ENCODE results near the gene HTD2.

The HTD2 gene

DNA sequence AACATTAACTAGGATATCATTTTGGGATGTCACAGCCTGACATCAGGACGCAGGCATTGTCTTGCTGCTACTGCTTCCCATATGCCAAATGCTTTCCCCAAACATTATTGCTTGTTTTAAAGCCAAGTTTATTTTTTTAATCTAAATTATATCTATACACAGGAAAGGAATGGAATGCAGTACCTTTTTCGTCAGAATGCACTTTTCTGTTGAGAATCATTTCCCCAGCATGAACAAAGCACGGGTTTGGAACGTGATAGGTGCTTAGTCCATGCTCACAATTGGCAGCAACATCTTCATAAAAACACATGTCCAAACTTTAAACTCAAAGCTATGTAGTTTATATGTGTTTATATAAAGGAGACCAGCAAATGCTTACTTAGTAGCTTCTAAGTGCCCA lies 52.5 kb downstream of the HTD2 start:
- DNase-seq (ENCODE audit: low spot score), result no peak

DNA sequence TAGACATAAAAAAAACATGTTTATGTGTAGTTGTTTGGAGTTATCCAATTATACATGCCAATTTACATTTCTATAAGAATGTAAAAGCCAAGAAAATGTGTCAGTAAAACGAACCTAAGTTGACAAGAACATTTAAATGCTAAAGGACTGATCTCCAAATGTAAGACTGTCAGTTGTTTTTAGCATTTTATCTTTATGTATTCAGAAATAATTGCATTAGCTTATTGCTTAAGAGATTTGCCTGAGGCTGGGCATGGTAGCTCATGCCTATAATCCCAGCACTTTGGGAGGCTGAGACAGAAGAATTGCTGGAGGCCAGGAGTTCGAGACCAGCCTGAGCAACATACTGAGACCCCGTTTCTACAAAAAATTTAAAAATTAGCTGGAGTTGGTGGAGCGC lies 53.3 kb downstream of the HTD2 start:
- DNase-seq (ENCODE audit: low spot score), result no peak

DNA sequence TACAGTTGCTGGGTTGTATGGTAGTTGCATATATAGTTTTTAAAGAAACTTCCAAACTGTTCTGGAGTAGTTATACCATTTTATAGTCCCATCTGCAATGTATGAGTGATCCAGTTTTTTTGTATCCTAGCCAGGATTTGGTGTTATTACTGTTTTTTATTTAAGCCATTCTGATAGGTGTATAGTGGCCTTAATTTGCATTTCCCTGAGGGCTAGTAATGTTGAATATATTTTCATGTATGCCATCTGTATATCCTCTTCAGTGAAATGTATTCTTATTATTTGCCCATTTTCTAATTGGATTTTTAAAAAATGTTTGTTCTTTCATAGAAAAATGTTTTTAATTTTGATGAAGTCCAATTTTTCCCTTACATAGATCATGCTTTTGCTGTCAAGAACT lies 55.5 kb downstream of the HTD2 start:
- DNase-seq (ENCODE audit: low spot score), result no peak

DNA sequence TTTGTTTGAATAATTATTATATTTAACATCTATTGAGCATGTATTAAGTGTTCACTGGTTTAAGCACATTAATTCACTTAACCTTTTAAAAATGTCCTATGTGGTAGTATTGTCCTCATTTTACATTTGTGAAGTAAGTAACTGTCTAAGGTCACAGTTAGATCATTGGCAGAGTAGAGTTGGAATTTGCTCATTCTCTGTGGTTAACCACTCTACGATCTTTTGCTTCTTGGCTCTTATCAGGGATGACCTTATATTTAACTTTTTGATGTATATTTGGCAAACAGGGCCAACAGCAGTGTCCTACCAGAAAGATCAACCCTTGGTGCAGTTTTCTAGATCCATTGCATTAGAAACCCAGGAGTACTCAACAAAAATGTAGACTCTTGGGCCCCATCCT lies 60.4 kb downstream of the HTD2 start:
- no peak for DNase-seq (ENCODE audit: low spot score)

DNA sequence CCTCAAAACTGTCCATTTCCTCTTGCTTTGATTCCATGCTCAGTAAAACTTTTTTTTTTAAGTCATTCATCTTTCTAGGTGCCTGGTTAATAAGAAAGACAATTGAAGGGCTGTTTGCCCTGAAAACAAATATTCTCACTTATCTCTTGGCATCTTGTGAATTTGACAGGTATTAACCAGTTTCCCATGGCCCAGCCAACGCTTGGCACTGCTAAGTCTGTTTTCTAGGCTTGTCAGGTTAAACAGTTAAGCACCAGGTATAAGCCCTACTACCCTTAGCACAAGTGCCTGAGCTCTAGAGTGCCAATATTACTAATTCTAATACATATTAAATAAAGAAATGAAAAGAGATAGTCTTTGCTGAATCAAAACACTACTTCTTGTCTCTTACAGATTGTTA lies 62.7 kb downstream of the HTD2 start:
- no peak for DNase-seq (ENCODE audit: low spot score)

Data from AG08396 (cell line).